ENCODE results near the gene DDX53.

The DDX53 gene

DNA sequence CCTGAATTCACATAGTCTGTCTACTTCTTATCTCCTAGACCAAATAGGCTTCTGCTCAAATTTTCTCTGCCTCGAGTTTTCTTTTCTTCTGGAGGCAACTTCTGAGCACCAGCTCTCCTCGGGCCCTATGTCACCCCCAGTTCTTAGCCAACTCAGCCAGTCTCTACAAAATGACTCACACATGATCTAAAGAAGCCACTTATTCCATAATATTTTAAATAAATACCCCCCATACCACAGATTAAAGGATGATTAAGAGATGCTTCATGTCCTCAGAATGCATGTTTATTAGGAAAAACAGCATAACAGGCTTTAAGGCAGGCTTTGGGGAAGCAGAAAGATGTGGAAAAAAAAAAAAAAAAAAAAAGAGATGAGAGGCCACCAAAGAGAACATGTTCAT lies 36.6 kb upstream of the DDX53 start:
- TF ChIP-seq REST (IDR thresholded peaks at IDR 0.05; ENCODE audit: low read depth) (no peak), MAX (IDR thresholded peaks at IDR 0.05) (no peak)

DNA sequence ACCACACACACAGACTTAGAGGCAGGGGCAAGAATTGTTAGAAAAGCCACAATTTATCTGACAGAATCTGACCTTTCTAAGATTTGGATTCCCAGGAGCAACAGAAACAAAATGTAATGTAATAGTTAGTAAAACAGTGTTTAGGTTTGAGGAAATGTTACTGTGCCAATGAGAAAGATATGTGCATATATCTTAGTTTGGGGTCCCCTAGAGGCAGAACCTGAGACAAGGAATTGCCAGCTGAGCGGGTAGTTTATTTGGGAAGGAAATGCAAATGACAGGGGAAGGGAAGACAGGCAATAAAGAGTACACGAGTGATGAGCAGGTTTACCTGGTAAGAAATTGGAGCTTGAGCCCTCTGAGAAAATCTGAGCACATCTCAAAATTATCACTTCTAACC lies 31.3 kb upstream of the DDX53 start:
- TF ChIP-seq YY1 (IDR thresholded peaks at IDR 0.05; ENCODE audit: low read depth): no peak
- no peak for TF ChIP-seq TCF12 (IDR thresholded peaks at IDR 0.05; ENCODE audit: low read depth)
- TF ChIP-seq ZBTB7A (IDR thresholded peaks at IDR 0.05; ENCODE audit: low read depth): no peak
- no peak for TF ChIP-seq EP300 (IDR thresholded peaks at IDR 0.05; ENCODE audit: borderline replicate concordance)
- TF ChIP-seq EGR1 (IDR thresholded peaks at IDR 0.05): no peak
- TF ChIP-seq CREB1 (IDR thresholded peaks at IDR 0.05; ENCODE audit: low read depth): no peak
- TF ChIP-seq NFIC (IDR thresholded peaks at IDR 0.05): no peak
- no peak for TF ChIP-seq TEAD4 (IDR thresholded peaks at IDR 0.05)
- no peak for TF ChIP-seq REST (IDR thresholded peaks at IDR 0.05; ENCODE audit: low read depth)
- TF ChIP-seq, protein P1, sequence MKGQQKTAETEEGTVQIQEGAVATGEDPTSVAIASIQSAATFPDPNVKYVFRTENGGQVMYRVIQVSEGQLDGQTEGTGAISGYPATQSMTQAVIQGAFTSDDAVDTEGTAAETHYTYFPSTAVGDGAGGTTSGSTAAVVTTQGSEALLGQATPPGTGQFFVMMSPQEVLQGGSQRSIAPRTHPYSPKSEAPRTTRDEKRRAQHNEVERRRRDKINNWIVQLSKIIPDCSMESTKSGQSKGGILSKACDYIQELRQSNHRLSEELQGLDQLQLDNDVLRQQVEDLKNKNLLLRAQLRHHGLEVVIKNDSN (IDR thresholded peaks at IDR 0.05): no peak
- TF ChIP-seq TAF1 (IDR thresholded peaks at IDR 0.05; ENCODE audit: low read depth): no peak
- no peak for TF ChIP-seq RAD21 (IDR thresholded peaks at IDR 0.05; ENCODE audit: low read depth)
- TF ChIP-seq MAX (IDR thresholded peaks at IDR 0.05): no peak
- TF ChIP-seq FOXM1 (IDR thresholded peaks at IDR 0.05; ENCODE audit: borderline replicate concordance, low read depth): no peak

DNA sequence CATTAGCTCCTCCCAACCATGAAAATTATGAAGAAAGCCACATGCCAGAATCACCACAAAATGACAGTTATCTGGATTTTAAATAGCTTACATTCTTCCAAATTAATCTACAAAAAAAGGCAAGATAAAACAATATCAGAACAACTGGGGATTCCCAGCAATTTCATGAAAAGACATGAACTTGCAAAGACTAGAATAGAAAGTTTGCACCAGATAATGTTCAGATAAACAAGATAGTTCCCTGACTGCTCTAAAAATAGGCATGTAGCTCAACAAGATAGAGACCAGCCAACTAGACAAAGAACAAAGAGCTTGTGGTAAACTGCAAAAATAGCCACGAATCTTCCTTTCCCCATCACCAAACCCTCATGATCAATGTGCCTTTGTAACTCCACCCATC lies 30.3 kb upstream of the DDX53 start:
- TF ChIP-seq YY1 (IDR thresholded peaks at IDR 0.05; ENCODE audit: low read depth) (no peak), CEBPB (IDR thresholded peaks at IDR 0.05) (no peak), ZBTB7A (IDR thresholded peaks at IDR 0.05; ENCODE audit: low read depth) (no peak), EP300 (IDR thresholded peaks at IDR 0.05; ENCODE audit: borderline replicate concordance) (no peak), CREB1 (IDR thresholded peaks at IDR 0.05; ENCODE audit: low read depth) (no peak), EGR1 (IDR thresholded peaks at IDR 0.05) (no peak), TCF12 (IDR thresholded peaks at IDR 0.05; ENCODE audit: low read depth) (no peak)
- TF ChIP-seq, protein P1 (IDR thresholded peaks at IDR 0.05): no peak

DNA sequence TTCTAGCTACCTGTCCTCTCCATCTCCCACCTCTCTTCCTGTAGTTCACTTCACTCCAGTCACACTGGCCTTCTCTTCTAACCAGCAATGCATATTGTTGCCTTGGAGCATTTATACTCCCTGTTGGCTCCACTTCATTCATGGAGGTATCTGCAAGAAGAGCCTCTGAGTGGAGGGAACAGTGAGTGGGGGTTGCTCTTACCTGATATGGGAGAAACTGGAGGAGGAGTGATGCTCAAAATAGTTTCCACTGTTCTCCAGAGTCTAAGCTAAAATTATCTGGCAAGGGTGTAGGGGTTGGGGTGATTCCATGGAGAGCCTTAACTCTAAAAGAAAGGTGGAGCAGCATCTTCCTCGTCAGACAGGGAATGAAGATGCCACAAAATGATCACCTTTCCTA lies 28.9 kb upstream of the DDX53 start:
- TF ChIP-seq YY1 (IDR thresholded peaks at IDR 0.05; ENCODE audit: low read depth) (no peak), CEBPB (IDR thresholded peaks at IDR 0.05) (no peak), TAF1 (IDR thresholded peaks at IDR 0.05; ENCODE audit: low read depth) (no peak), CREB1 (IDR thresholded peaks at IDR 0.05; ENCODE audit: low read depth) (no peak), ZBTB7A (IDR thresholded peaks at IDR 0.05; ENCODE audit: low read depth) (no peak), FOXM1 (IDR thresholded peaks at IDR 0.05; ENCODE audit: borderline replicate concordance, low read depth) (no peak), REST (IDR thresholded peaks at IDR 0.05; ENCODE audit: low read depth) (no peak), EP300 (IDR thresholded peaks at IDR 0.05; ENCODE audit: borderline replicate concordance) (no peak), RAD21 (IDR thresholded peaks at IDR 0.05; ENCODE audit: low read depth) (no peak), EGR1 (IDR thresholded peaks at IDR 0.05) (no peak), MAX (IDR thresholded peaks at IDR 0.05) (no peak), TEAD4 (IDR thresholded peaks at IDR 0.05) (no peak), TCF12 (IDR thresholded peaks at IDR 0.05; ENCODE audit: low read depth) (no peak), NFIC (IDR thresholded peaks at IDR 0.05) (no peak)
- TF ChIP-seq, protein P1 (IDR thresholded peaks at IDR 0.05): no peak

All from Ishikawa (cell line).